Measurements from ENCODE around the gene NCOA7. TPM values are rescaled to one million over a fixed set of nuclear protein-coding genes. Genes with fewer than 3 reads are reported as not detected.

Gene NCOA7
- total and polyA plus RNA-seq, 4 donors = 8.6 to 40.9 (median 17.6) TPM

DNA sequence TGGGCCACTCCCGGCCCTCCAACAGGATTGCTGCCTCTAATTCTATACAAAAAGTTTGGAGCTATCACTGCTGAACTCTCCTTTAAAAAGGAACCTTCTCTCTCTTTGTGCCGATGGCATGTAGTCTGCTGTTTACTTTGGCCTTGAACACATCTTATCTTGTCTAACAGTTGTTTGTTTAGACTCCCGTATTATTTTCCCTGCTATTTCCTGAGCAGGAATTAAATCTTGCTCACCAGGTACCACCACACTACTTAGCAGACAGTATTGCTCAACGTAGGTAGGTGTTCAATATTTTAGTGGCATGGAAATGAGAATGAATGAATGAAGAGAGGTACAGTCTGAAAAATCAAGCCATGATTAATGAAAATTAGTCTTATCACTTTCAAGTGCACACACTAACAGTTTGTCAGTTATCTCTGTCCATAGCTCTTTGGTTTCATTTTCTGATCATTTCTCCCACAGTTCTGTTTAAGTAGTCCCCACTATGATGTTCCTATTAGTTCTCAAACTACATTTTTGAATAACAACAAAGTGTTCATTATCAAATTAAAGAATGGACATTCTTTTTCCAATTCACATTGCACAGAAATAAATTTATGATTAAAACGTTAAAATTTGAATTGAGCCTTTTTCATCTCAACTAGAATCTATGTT is 48.2 kb upstream of the NCOA7 start:
- Histone ChIP-seq H3K27me3 (ENCODE audit: control insufficient read depth in 4 of 4, insufficient read depth in 4 of 4, low read length in 3 of 4) (no peaks in the 10 kb centered on the region), H3K9ac (ENCODE audit: low read depth in 1 of 2, low read length in 2 of 2) (peak overlapping the region in 1 of 2 donors; percentile 6), H3K4me3 (ENCODE audit: low read depth in 1 of 3, low read length in 3 of 3) (peak overlapping the region in 1 of 3 donors; percentile 18), H3K27ac (ENCODE audit: low read depth in 1 of 2, low read length in 2 of 2) (peak overlapping the region in 1 of 2 donors; percentile 31), H3K36me3 (ENCODE audit: control insufficient read depth in 4 of 4, insufficient read depth in 3 of 4, low read depth in 1 of 4, low read length in 3 of 4) (no peaks in the 10 kb centered on the region), H3K4me1 (ENCODE audit: control insufficient read depth in 4 of 4, insufficient read depth in 4 of 4, low read length in 3 of 4) (peaks cover 2 to 25% (median 9%) of the 10 kb centered on the region in 4 donors), H3K9me3 (ENCODE audit: control insufficient read depth in 4 of 4, low read length in 3 of 4) (no peaks in the 10 kb centered on the region)
- DNase-seq (ENCODE audit: low spot score) = no peak
- no peak for TF ChIP-seq RXRA (IDR thresholded peaks at IDR 0.05)
- no peak for TF ChIP-seq FOXA1 (IDR thresholded peaks at IDR 0.05)
- no peak for TF ChIP-seq NR2F2 (IDR thresholded peaks at IDR 0.05)
- TF ChIP-seq TAF1 (conservative IDR thresholded peaks at IDR 0.05) = no peak
- TF ChIP-seq, protein P1, sequence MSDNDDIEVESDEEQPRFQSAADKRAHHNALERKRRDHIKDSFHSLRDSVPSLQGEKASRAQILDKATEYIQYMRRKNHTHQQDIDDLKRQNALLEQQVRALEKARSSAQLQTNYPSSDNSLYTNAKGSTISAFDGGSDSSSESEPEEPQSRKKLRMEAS (IDR thresholded peaks at IDR 0.05) = no peak
- TF ChIP-seq GABPA (IDR thresholded peaks at IDR 0.05 in 1 of 2, conservative IDR thresholded peaks at IDR 0.05 in 1 of 2) = no peak
- TF ChIP-seq, protein P2, sequence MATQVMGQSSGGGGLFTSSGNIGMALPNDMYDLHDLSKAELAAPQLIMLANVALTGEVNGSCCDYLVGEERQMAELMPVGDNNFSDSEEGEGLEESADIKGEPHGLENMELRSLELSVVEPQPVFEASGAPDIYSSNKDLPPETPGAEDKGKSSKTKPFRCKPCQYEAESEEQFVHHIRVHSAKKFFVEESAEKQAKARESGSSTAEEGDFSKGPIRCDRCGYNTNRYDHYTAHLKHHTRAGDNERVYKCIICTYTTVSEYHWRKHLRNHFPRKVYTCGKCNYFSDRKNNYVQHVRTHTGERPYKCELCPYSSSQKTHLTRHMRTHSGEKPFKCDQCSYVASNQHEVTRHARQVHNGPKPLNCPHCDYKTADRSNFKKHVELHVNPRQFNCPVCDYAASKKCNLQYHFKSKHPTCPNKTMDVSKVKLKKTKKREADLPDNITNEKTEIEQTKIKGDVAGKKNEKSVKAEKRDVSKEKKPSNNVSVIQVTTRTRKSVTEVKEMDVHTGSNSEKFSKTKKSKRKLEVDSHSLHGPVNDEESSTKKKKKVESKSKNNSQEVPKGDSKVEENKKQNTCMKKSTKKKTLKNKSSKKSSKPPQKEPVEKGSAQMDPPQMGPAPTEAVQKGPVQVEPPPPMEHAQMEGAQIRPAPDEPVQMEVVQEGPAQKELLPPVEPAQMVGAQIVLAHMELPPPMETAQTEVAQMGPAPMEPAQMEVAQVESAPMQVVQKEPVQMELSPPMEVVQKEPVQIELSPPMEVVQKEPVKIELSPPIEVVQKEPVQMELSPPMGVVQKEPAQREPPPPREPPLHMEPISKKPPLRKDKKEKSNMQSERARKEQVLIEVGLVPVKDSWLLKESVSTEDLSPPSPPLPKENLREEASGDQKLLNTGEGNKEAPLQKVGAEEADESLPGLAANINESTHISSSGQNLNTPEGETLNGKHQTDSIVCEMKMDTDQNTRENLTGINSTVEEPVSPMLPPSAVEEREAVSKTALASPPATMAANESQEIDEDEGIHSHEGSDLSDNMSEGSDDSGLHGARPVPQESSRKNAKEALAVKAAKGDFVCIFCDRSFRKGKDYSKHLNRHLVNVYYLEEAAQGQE (IDR thresholded peaks at IDR 0.05) = no peak
- WGBS = 34% methylated on average over 5 of the region's 5 CpGs

DNA sequence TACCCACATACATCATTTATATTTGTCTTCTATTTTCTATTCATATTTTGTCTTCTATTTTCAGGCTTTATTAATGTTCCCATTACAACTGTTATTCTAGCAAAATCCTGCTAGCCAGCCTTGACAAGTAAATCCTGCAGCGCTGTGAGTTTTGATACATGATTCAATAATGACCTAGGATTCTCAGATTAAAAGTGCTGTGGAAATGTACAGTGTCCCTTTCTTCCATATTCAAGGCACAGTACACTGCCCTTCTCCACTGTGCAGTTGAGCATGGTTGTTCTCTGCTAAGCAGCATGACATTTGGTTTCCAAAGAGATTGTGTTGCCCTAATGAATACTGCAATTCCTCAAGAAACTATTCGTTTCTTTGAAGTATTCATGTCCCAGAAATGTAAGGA is 47.2 kb upstream of the NCOA7 start:
- no peak overlapping the region for H3K9ac ChIP-seq (ENCODE audit: low read depth in 1 of 2, low read length in 2 of 2)
- 93% methylated on average over 2 of the region's 2 CpGs for WGBS
- TF ChIP-seq, protein P3, sequence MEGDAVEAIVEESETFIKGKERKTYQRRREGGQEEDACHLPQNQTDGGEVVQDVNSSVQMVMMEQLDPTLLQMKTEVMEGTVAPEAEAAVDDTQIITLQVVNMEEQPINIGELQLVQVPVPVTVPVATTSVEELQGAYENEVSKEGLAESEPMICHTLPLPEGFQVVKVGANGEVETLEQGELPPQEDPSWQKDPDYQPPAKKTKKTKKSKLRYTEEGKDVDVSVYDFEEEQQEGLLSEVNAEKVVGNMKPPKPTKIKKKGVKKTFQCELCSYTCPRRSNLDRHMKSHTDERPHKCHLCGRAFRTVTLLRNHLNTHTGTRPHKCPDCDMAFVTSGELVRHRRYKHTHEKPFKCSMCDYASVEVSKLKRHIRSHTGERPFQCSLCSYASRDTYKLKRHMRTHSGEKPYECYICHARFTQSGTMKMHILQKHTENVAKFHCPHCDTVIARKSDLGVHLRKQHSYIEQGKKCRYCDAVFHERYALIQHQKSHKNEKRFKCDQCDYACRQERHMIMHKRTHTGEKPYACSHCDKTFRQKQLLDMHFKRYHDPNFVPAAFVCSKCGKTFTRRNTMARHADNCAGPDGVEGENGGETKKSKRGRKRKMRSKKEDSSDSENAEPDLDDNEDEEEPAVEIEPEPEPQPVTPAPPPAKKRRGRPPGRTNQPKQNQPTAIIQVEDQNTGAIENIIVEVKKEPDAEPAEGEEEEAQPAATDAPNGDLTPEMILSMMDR (IDR thresholded peaks at IDR 0.05; ENCODE audit: low read depth, low read length, missing input control) = no peak
- TF ChIP-seq RAD21 (IDR thresholded peaks at IDR 0.05) = no peak
- no peak for TF ChIP-seq FOXA2 (IDR thresholded peaks at IDR 0.05)
- TF ChIP-seq, protein P4, sequence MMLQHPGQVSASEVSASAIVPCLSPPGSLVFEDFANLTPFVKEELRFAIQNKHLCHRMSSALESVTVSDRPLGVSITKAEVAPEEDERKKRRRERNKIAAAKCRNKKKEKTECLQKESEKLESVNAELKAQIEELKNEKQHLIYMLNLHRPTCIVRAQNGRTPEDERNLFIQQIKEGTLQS (IDR thresholded peaks at IDR 0.05) = no peak
- TF ChIP-seq, protein P1 (IDR thresholded peaks at IDR 0.05) = no peak
- TF ChIP-seq HNF4A (conservative IDR thresholded peaks at IDR 0.05) = no peak
- no peak for TF ChIP-seq GABPA (IDR thresholded peaks at IDR 0.05 in 1 of 2, conservative IDR thresholded peaks at IDR 0.05 in 1 of 2)
- no peak for TF ChIP-seq RXRA (IDR thresholded peaks at IDR 0.05)
- no peak for TF ChIP-seq YY1 (IDR thresholded peaks at IDR 0.05)
- TF ChIP-seq, protein P5, sequence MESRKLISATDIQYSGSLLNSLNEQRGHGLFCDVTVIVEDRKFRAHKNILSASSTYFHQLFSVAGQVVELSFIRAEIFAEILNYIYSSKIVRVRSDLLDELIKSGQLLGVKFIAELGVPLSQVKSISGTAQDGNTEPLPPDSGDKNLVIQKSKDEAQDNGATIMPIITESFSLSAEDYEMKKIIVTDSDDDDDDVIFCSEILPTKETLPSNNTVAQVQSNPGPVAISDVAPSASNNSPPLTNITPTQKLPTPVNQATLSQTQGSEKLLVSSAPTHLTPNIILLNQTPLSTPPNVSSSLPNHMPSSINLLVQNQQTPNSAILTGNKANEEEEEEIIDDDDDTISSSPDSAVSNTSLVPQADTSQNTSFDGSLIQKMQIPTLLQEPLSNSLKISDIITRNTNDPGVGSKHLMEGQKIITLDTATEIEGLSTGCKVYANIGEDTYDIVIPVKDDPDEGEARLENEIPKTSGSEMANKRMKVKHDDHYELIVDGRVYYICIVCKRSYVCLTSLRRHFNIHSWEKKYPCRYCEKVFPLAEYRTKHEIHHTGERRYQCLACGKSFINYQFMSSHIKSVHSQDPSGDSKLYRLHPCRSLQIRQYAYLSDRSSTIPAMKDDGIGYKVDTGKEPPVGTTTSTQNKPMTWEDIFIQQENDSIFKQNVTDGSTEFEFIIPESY (IDR thresholded peaks at IDR 0.05) = no peak
- TF ChIP-seq TAF1 (conservative IDR thresholded peaks at IDR 0.05) = no peak
- no peak for TF ChIP-seq FOXA1 (IDR thresholded peaks at IDR 0.05)
- no peak for TF ChIP-seq JUND (IDR thresholded peaks at IDR 0.05)
- TF ChIP-seq, protein P2 (IDR thresholded peaks at IDR 0.05) = no peak
- H3K4me3 ChIP-seq (ENCODE audit: low read depth in 1 of 3, low read length in 3 of 3) = no peak overlapping the region
- H3K27me3 ChIP-seq (ENCODE audit: control insufficient read depth in 4 of 4, insufficient read depth in 4 of 4, low read length in 3 of 4) = no peaks in the 10 kb centered on the region
- DNase-seq (ENCODE audit: low spot score) = no peak
- H3K9me3 ChIP-seq (ENCODE audit: control insufficient read depth in 4 of 4, low read length in 3 of 4) = no peaks in the 10 kb centered on the region
- no peaks in the 10 kb centered on the region for H3K36me3 ChIP-seq (ENCODE audit: control insufficient read depth in 4 of 4, insufficient read depth in 3 of 4, low read depth in 1 of 4, low read length in 3 of 4)
- H3K4me1 ChIP-seq (ENCODE audit: control insufficient read depth in 4 of 4, insufficient read depth in 4 of 4, low read length in 3 of 4) = peaks cover 2 to 25% (median 12%) of the 10 kb centered on the region in 4 donors
- no peak overlapping the region for H3K27ac ChIP-seq (ENCODE audit: low read depth in 1 of 2, low read length in 2 of 2)

Measured in liver (tissue), 9 donors.